IMR-90 (cell line): ENCODE data around the gene CREG2. TPM values are rescaled to one million over a fixed set of nuclear protein-coding genes. Genes with fewer than 3 reads are reported as not detected.

ENCODE experiments used
- ATAC-seq: fragments of 200-7000 bp; cut with Tn5 transposase; 2 replicates; pipeline ENCODE4 v1.9.1; 2020; ENCODE audit warnings: low read depth, mild to moderate bottlenecking, moderate library complexity
- BruUV-seq: library from RNA; stranded (reverse); fragments of 400-500 nt; replicated peaks from 2 replicates; lab custom pipeline; 2021; lab: Mats Ljungman, UMichigan
- CTCF ChIA-PET: fragments of 300-600 bp; formaldehyde crosslinking; extraction: SDS; loops from one replicate; lab custom pipeline; 2021; ENCODE audit warnings: antibody characterized with exemption; lab: Yijun Ruan, JAX
- POLR2A ChIA-PET: fragments of 300-600 bp; sonication (Branson Sonifier 250); formaldehyde crosslinking; loops from one replicate; lab custom pipeline; 2022; ENCODE audit warnings: antibody characterized with exemption; ENCODE audit not compliant: unreplicated experiment; lab: Charles Lee
- DNase-seq: peaks from one replicate; pipeline ENCODE4 v3.0.0; 2013
- H2AFZ ChIP-seq: replicated peaks from 2 replicates; pipeline ENCODE3; 2013; ENCODE audit warnings: low read length, mild to moderate bottlenecking; ENCODE audit not compliant: poor library complexity
- H2AK5ac ChIP-seq: 2 replicates; pipeline ENCODE4 v1.6.1; 2013; ENCODE audit warnings: low read depth, low read length, inconsistent platforms
- H2AK9ac ChIP-seq: replicated peaks from 2 replicates; pipeline ENCODE3; 2013; ENCODE audit warnings: mild to moderate bottlenecking, low read depth, low read length, moderate library complexity; ENCODE audit not compliant: poor library complexity
- H2BK120ac ChIP-seq: 2 replicates; pipeline ENCODE4 v1.6.1; 2013; ENCODE audit warnings: low read depth, low read length, inconsistent platforms
- H2BK15ac ChIP-seq: 3 replicates; pipeline ENCODE4 v1.6.1; 2013; ENCODE audit warnings: low read depth, low read length, inconsistent platforms
- H2BK20ac ChIP-seq: 2 replicates; pipeline ENCODE4 v1.6.1; 2013; ENCODE audit warnings: low read depth, mild to moderate bottlenecking, inconsistent platforms, low read length, moderate library complexity
- H2BK5ac ChIP-seq: 2 replicates; pipeline ENCODE4 v1.6.1; 2013; ENCODE audit warnings: mild to moderate bottlenecking, low read depth, low read length, inconsistent platforms; ENCODE audit not compliant: poor library complexity, severe bottlenecking
- H3K14ac ChIP-seq: replicated peaks from 2 replicates; pipeline ENCODE4 v1.6.1; 2013; ENCODE audit warnings: low read depth, low read length, inconsistent platforms
- H3K18ac ChIP-seq: 2 replicates; pipeline ENCODE4 v1.6.1; 2013; ENCODE audit warnings: low read depth, low read length, control low read depth
- H3K23ac ChIP-seq: 2 replicates; pipeline ENCODE4 v1.6.1; 2013; ENCODE audit warnings: low read depth, low read length, inconsistent platforms
- H3K27ac ChIP-seq: 2 replicates; pipeline ENCODE4 v1.5.1; 2013; ENCODE audit warnings: mild to moderate bottlenecking, control low read depth, low read length; ENCODE audit not compliant: insufficient read depth
- H3K27me3 ChIP-seq: 2 replicates; pipeline ENCODE4 v1.6.1; 2013; ENCODE audit warnings: low read length; ENCODE audit not compliant: control insufficient read depth, insufficient read depth
- H3K36me3 ChIP-seq: 2 replicates; pipeline ENCODE4 v1.6.1; 2013; ENCODE audit warnings: low read length, mixed read lengths; ENCODE audit not compliant: control insufficient read depth, insufficient read depth
- H3K4ac ChIP-seq: 2 replicates; pipeline ENCODE4 v1.6.1; 2013; ENCODE audit warnings: low read depth, low read length, inconsistent platforms
- H3K4me1 ChIP-seq: 2 replicates; pipeline ENCODE4 v1.6.1; 2013; ENCODE audit warnings: low read length, mixed read lengths; ENCODE audit not compliant: control insufficient read depth, insufficient read depth
- H3K4me2 ChIP-seq: 2 replicates; pipeline ENCODE4 v1.6.1; 2013; ENCODE audit warnings: low read depth, mild to moderate bottlenecking, control low read depth, low read length, moderate library complexity
- H3K4me3 ChIP-seq: 2 replicates; pipeline ENCODE4 v1.5.1; 2013; ENCODE audit warnings: low read depth, mild to moderate bottlenecking, control low read depth, low read length, moderate library complexity; ENCODE audit not compliant: insufficient read depth
- H3K56ac ChIP-seq: 2 replicates; pipeline ENCODE4 v1.6.1; 2013; ENCODE audit warnings: low read length, inconsistent platforms; ENCODE audit not compliant: insufficient read depth; ENCODE audit errors: extremely low read depth
- H3K79me1 ChIP-seq, 2 experiments: 2 replicates each; pipeline ENCODE4 v1.6.1; 2013; ENCODE audit warnings: low read length in 2 of 2, inconsistent platforms in 1 of 2, low read depth in 1 of 2
- H3K9ac ChIP-seq: 2 replicates; pipeline ENCODE4 v1.6.1; 2013; ENCODE audit warnings: low read depth, low read length, control low read depth
- H3K9me1 ChIP-seq: 2 replicates; pipeline ENCODE4 v1.6.1; 2013; ENCODE audit warnings: low read length, inconsistent platforms; ENCODE audit not compliant: insufficient read depth
- H3K9me3 ChIP-seq: 2 replicates; pipeline ENCODE4 v1.6.1; 2013; ENCODE audit warnings: low read length; ENCODE audit not compliant: control insufficient read depth, insufficient read depth
- H4K20me1 ChIP-seq: 2 replicates; pipeline ENCODE4 v1.6.1; 2013; ENCODE audit warnings: low read length, inconsistent platforms; ENCODE audit not compliant: insufficient read depth
- H4K5ac ChIP-seq: 2 replicates; pipeline ENCODE4 v1.6.1; 2013; ENCODE audit warnings: mild to moderate bottlenecking, low read depth, low read length, control low read depth
- H4K8ac ChIP-seq, 2 experiments: 2 replicates each; pipeline ENCODE4 v1.6.1; 2013; ENCODE audit warnings: low read depth in 2 of 2, low read length in 2 of 2, control low read depth in 1 of 2, inconsistent platforms in 1 of 2
- H4K91ac ChIP-seq: 2 replicates; pipeline ENCODE4 v1.6.1; 2013; ENCODE audit warnings: low read depth, low read length, inconsistent platforms; ENCODE audit not compliant: insufficient read depth
- BHLHE40 ChIP-seq: fragments of 150-350 bp; IDR thresholded peaks from 2 replicates; pipeline ENCODE4 v1.6.1; 2016; ENCODE audit warnings: mild to moderate bottlenecking, low read depth, low read length
- CTCF ChIP-seq: conservative IDR thresholded peaks from 2 replicates; pipeline ENCODE4 v1.5.1; 2012; ENCODE audit warnings: mild to moderate bottlenecking, low read depth, low read length, improper control_type of control experiment
- ELK1 ChIP-seq: fragments of 150-350 bp; IDR thresholded peaks from 2 replicates; pipeline ENCODE4 v1.6.1; 2016; ENCODE audit warnings: low read depth, mild to moderate bottlenecking, low read length, moderate library complexity, borderline replicate concordance
- MAZ ChIP-seq: IDR thresholded peaks from 2 replicates; pipeline ENCODE4 v1.6.1; 2012; ENCODE audit warnings: low read depth, mild to moderate bottlenecking, low read length, improper control_type of control experiment, moderate library complexity, borderline replicate concordance
- MXI1 ChIP-seq: IDR thresholded peaks from 2 replicates; pipeline ENCODE4 v1.6.1; 2012; ENCODE audit warnings: low read depth, mild to moderate bottlenecking, low read length, moderate library complexity, borderline replicate concordance
- RCOR1 ChIP-seq: IDR thresholded peaks from 2 replicates; pipeline ENCODE4 v1.6.1; 2012; ENCODE audit warnings: mild to moderate bottlenecking, low read length, improper control_type of control experiment; ENCODE audit not compliant: insufficient replicate concordance
- SMC3 ChIP-seq: fragments of 150-350 bp; IDR thresholded peaks from 2 replicates; pipeline ENCODE4 v1.6.1; 2016; ENCODE audit warnings: low read depth, mild to moderate bottlenecking, antibody characterized with exemption, low read length, moderate library complexity
- WGBS, 2 experiments: methylation state at CpG; one replicate each; pipeline versions ENCODE4 v1.1.5 to v1.1.7; 2013; ENCODE audit warnings: missing lambda C conversion rate in 2 of 2; ENCODE audit not compliant: insufficient read length in 1 of 2; ENCODE audit errors: extremely low coverage in 2 of 2; 5-methylcytosine and 5-hydroxymethylcytosine counted together
- dilution Hi-C: fragments of 300-500 bp; cut with HindIII; formaldehyde crosslinking; loops from one replicate; pipeline ENCODE4 v1.14.3; 2018; ENCODE audit warnings: low sequenced_read_pairs; ENCODE audit not compliant: unreplicated experiment
- in situ Hi-C: fragments of 300-500 bp; cut with MboI; formaldehyde crosslinking; loops from 3 replicates; pipeline ENCODE4 v1.14.3; 2019; ENCODE audit warnings: low sequenced_read_pairs, inconsistent platforms, mixed read lengths
- intact Hi-C: fragments of 100-400 bp; cut with micrococcal nuclease; formaldehyde crosslinking; loops from 2 replicates; pipeline ENCODE4 v1.10.0; 2022
- polyA plus RNA-seq, 3 experiments: library from polyadenylated mRNA; depleted of rRNA; stranded (reverse); fragments of >200 nt; gene quantifications; 2 replicates each; pipeline ENCODE4 v1.2.3, GENCODE V29; 2012; ENCODE audit warnings: low replicate concordance in 1 of 3
- total RNA-seq: library from RNA; depleted of rRNA; stranded (reverse); fragments of >200 nt; gene quantifications from 2 replicates; pipeline ENCODE4 v1.2.3, GENCODE V29; 2012

Gene CREG2
- total and polyA plus RNA-seq, 2 of the 4 experiments (the other 2 are of a cell fraction), result 0.17 TPM; not detected in 1

GRCh38 chr2:101361522-101361921, 25.8 kb downstream of the CREG2 start:
- H3K9me3 ChIP-seq, result no peaks in the 10 kb centered on the region
- no peak overlapping the region for H2AK5ac ChIP-seq
- TF ChIP-seq CTCF (no peak), RCOR1 (no peak), MAZ (no peak), MXI1 (no peak), BHLHE40 (no peak), SMC3 (no peak), ELK1 (no peak)
- no peak for DNase-seq
- ChIA-PET CTCF (no interaction called here), POLR2A (no interaction called here)
- peaks cover 32% of the 10 kb centered on the region for H3K27me3 ChIP-seq
- H2AFZ ChIP-seq, result no peak overlapping the region
- H4K20me1 ChIP-seq, result no peaks in the 10 kb centered on the region
- no peaks in the 10 kb centered on the region for H3K36me3 ChIP-seq
- no peak overlapping the region for H2BK20ac ChIP-seq
- no peak overlapping the region for H2BK5ac ChIP-seq
- no peaks in the 10 kb centered on the region for H3K4me1 ChIP-seq
- no CpG with 5 or more reads among the region's 2 CpGs for WGBS, 2 experiments
- intact Hi-C loops, result no loop called here
- no peak overlapping the region for H2BK15ac ChIP-seq
- no peak overlapping the region for H3K4me3 ChIP-seq
- no peak overlapping the region for H3K14ac ChIP-seq
- dilution Hi-C loops, result no loop called here
- no peak overlapping the region for H4K5ac ChIP-seq
- H3K27ac ChIP-seq, result no peak overlapping the region
- in situ Hi-C loops, result no loop called here
- H4K91ac ChIP-seq, result no peak overlapping the region
- no peak for ATAC-seq
- H3K18ac ChIP-seq, result no peak overlapping the region
- no peak overlapping the region for H3K9ac ChIP-seq
- H3K4ac ChIP-seq, result no peak overlapping the region
- no peak overlapping the region for H3K23ac ChIP-seq
- H3K56ac ChIP-seq, result no peak overlapping the region
- H3K9me1 ChIP-seq, result 0 out of 2 replicates have a peak, but pooled peaks cover 4% of the 10 kb centered on the region
- H2BK120ac ChIP-seq, result no peak overlapping the region
- H3K4me2 ChIP-seq, result no peak overlapping the region
- no peaks in the 10 kb centered on the region for H3K79me1 ChIP-seq
- H2AK9ac ChIP-seq, result no peak overlapping the region
- BruUV-seq, result no TSS peak
- H4K8ac ChIP-seq, result no peak overlapping the region
